HG03045 (cell line): ENCODE results near the gene NXN.
"Not testable (repeated sequence)": the region's sequence is repeated elsewhere in the genome, so short reads cannot be mapped to it uniquely, and the experiment has no call there.

Experiments
- ATAC-seq: cut with Tn5 transposase; IDR thresholded peaks from one replicate; pipeline ENCODE4 v1.9.1; 2021; ENCODE audit warnings: mild to moderate bottlenecking, moderate library complexity; ENCODE audit not compliant: unreplicated experiment

Gene NXN

DNA sequence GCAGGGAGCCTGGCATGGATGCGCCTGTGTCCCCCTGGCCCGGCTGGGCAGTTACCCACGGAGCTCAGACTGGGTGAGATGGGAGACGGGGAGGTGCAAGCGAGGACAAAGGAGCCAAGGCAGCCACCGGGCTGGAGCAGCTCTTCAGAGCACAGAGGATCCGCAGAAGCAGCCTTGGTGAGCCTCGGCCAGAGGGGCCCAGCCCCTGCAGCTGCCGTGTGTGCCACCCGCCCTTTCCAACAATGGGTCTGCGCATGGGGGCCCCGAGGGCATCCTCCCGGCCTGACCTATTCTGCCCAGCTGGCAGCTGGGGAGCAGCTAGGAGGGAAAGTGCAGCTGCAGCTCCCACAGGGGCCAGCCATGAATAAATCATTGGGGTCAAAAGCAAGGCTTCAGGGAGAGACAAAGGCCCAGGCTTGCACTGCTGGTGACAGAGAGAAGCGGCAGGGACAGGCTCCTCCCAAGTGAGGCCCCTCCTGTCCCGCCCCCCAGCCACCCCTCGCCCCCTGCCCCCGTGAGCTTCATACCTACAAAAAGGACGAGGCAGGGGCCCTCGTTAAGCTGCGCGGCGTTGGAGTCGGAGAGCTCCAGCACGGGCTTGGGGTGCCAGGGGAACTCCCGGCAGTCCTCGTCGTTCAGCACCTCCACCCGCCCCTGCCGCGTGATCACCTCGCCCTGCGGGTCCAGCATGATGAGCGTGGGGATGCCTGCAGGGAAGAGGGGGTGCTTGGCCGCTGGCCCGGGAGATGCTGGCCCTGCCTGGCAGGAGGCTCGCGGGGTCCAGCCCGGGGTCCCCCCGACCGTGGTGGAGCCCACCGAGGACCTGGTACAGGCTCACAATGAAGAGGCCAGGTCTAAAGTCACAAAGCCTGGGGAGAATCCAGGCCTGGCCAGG lies 174.8 kb downstream of the NXN start:
- ATAC-seq = no peak

- ATAC-seq = no peak
Measured at GRCh38 chr17:802901-803881, 176.4 kb downstream of the NXN start.

DNA sequence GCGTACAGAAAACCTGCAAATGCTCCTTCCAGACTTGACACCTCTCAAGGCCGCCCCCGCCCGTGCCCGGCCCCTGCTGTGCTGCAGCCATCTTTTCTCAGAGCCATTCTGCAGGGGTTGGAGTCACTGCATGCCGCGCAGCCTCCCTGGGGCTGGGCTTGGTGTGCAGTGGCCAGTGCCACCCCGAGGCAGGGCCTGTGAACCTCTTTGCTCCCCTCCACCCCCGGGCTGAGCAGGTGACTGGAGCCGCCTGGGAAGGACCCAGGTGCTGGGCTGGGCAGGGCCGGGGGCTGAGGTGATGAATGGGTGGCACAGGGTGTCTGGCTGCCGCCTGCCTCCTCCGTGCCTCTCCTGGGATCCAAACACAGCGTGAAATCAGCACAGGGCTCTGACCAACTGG lies 177.1 kb downstream of the NXN start:
- ATAC-seq = no peak

- ATAC-seq = no peak
Measured at GRCh38 chr17:801660-802059, 177.9 kb downstream of the NXN start.

DNA sequence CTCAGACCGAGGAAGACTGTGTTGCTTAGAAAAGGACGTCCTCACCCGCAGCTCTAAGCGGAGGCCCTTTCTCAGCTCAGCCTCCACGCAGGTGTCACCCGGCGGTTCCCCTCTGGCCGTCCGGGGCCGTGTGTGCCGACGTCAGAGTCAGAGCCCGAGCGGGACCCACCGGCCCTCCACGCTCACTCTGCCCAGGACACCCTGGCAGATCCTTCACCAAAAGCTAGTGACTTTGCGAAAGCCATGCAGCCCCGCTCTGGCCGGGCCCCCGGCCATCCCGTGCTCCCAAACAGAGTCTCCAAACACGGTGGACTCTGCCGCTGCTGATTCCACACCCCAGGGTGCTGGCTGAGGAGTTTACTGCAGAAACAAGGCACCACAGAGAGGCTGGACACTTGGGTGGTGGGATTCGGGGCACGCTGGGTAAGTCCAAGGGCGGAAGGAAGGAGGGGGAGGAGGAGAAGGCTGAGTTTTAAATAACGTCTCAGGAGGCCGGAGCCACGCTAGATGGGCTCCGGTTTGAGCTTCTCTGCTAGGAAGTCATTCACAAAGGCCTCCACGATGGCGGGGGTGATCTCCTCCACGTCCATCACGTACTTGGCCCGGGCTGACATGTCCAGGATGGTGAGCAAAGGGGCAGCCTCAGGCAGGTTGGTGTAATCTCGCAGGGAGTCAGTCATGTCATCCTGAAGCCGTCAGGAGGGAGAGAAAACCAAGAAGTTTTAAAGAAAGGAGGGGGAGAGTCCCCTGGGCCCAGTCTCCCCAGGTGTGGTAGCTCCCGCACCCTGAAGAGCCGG lies 178.9 kb downstream of the NXN start:
- no peak for ATAC-seq

- ATAC-seq = no peak
Measured at GRCh38 chr17:799261-799660, 180.3 kb downstream of the NXN start.

DNA sequence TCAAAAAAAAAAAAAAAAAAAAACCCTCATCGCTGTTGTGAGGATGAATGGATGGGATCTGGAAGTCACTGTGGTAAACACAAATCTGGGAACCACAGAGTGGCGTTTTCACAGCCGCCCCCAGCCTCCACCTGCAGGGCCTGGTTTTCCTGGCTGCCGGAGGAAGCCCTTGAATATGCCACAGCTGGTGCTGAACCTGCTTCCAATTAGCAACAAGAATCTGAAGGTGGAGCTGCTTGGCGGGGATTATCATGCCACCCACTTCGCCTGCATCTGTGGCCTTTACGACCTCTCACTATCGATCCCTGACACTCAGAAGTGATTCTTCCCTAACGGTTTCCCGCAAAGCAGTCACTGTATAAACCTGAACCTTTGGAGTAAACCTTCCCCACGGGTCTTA lies 181.3 kb downstream of the NXN start:
- ATAC-seq = no peak

- ATAC-seq = no peak
Measured at GRCh38 chr17:797236-797840, 182.2 kb downstream of the NXN start.

GRCh38 chr17:796609-797008 lies 183.0 kb downstream of the NXN start:
- ATAC-seq = no peak

DNA sequence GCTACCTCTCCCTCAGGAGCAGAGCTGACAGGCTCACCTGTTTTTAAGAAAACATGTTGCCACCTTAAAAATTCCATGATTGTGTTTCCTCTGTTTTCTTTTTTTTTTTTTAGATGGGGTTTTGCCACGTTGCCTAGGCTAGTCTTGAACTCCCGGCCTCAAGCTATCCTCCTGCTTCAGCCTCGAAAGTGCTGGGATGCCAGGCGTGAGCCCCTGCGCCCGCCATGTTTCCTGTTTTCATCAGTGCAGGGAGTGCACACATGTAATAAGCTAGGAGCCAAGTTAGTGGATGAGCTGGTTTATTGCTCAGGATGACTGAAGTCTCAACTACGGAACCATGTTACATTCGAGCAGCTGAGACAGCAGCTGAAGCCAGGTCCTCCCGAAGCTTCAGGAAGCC lies 183.9 kb downstream of the NXN start:
- no peak for ATAC-seq

DNA sequence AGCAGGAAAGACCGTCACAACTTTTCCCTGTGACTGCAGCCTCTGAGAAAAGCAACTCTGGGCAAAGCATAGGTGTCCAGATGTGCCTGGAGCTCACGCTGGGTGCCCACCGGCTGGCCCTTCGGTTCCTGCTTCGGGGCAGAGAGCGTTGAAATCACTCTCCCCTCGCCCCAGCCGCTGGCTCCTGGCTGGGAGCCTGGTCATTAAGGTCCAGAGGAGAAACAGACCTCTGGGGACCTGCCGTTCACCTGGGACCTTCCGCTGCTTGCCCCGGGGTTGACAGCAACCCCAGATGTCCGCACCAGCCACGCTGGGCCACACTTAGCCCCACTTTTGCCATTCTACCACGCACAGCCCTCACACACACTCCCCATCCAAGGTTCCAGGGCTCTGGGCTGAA lies 184.3 kb downstream of the NXN start:
- no peak for ATAC-seq

DNA sequence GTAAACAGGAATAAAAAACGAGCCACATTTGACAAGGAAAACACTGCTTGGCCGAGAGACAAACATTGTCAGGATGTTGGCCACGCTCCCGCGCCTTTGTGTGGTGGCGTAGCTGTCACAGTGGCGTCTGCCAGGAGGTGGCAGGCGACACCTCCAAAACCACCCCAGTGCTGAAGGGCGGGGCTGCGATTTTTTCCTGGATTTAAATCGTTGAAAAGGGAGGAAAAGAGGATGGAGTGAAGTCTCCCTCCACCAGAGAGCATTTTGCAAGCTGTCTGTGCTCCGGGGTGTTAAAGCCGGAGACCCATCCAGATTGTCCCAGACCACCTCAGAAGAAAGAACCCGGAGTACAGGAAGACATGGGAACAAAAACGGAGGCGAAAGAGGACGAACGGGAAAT lies 184.7 kb downstream of the NXN start:
- ATAC-seq = no peak

DNA sequence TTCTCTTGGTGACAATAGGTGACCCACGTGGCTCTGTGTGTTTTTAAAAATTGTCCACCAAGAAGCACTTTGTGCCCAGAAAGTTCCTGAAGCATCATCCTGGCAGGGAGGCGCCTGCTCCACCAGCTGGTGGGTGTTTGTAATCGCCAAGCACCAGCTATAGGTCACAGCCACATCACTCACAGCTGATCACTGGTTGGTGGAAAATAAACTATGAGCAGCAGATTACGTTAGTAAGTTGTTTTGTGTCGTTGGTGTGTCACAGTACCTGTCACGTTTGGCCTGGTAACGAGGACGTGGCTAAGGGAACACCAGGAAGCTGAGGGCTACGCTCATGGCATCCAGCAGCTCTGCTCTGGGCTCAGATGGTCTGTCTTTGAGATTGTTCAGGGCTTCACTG lies 187.3 kb downstream of the NXN start:
- no peak for ATAC-seq

DNA sequence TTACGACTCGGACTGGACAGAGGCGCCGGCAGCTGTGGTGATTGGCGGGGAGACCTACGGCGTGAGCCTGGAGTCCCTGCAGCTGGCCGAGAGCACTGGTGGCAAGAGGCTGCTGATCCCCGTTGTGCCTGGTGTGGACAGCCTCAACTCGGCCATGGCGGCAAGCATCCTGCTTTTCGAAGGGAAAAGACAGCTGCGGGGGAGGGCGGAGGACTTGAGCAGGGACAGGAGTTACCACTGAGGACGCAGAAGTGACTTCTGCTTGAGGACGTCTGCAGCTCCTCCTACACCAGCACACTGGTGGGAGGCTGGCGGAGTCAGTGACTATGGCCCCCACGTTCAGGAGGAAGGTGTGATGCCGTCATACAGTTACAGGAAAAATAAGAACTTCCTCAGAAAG lies 187.7 kb downstream of the NXN start:
- no peak for ATAC-seq

DNA sequence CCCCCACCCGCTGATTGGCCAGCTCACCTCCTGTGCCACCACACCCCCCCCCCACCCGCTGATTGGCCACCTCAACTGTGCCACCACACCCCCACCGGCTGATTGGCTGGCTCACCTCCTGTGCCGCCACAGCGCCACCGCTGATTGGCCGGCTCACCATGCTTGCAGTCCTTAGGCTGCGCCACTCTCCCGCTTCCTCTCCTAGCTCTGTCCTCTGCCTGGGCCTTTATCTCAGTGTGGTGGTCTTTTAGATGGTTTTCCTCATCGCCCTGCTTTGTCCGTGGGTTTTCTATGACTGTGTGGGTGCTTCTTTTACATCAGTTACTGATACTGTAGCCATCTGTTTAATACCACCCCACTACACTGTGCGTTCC lies 188.7 kb downstream of the NXN start:
- not testable (repeated sequence) for ATAC-seq

- not testable (repeated sequence) for ATAC-seq
Measured at GRCh38 chr17:789931-790873, 189.4 kb downstream of the NXN start.

DNA sequence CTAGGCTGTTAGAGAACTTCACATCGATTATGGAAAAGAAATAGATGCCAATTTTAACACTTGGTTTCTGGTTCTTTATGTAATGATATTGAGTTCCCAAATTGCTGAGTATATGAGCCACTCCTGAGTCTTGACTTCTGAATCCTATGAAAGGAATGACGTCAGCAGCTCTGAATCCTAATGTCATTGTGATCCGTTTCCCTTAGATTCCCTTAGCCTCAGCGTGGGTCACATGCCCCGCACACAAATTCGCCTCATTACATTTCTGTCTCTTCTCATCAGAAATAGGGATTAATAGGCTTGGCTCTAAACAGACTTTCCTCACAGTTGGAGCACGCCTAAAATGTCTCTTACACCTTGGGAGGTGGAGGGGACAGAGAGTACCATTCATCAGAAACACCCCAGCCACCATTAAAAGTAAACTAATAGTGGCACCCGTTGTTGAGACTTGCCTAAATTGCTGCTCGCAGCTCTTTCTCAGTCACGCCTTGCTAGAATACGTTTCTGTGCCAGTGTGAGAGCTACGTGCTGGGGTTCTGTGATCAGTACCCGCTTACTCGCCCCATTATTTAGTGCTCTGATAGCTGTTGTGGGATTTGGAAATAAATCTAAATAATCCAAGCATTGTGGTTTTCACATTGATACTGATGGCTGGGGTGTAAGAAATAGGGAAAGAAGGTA lies 190.3 kb downstream of the NXN start:
- no peak for ATAC-seq

DNA sequence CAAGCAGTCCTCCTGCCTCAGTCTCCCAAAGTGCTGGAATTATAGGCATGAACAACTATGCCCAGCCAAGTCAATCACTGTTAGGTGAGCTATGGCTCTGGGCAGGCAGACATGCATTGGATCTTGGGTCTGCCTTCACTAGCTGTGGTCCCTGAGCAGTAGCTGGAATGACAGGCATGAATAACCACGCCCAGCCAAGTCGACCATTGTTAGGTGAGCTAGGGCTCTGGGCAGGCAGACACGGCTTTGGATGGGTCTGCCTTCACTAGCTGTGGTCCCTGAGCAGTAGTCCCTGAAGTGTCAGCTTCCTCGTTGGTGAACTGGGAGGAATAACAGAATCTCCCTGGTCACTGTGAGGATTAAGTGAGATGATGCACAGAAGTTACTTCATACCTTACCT lies 191.0 kb downstream of the NXN start:
- ATAC-seq = no peak

GRCh38 chr17:787641-788221 lies 191.8 kb downstream of the NXN start:
- ATAC-seq = no peak
